T47D (cell line): ENCODE measurements around the gene PRR27.
"Not testable (repeated sequence)": the region's sequence is repeated elsewhere in the genome, so short reads cannot be mapped to it uniquely, and the experiment has no call there.

Source experiments
- DNase-seq, 2 experiments: peaks; one replicate each; pipeline versions ENCODE4 v3.0.0 to v3.0.0-alpha.2; 2011 to 2012; ENCODE audit warnings: low read depth in 1 of 2, low spot score in 1 of 2
- JUND ChIP-seq: IDR thresholded peaks from 2 replicates; pipeline ENCODE4 v1.6.1; 2012; ENCODE audit warnings: low read depth
- in situ Hi-C: cut with HindIII; loops from 2 replicates; pipeline ENCODE4 v1.10.0; 2016; ENCODE audit warnings: low sequenced_read_pairs, low pct_unique_long_range_greater_than_20kb

The PRR27 gene

GRCh38 chr4:70182517-70183167 is 28.6 kb downstream of the PRR27 start:
- no peak for TF ChIP-seq JUND
- in situ Hi-C loops = no loop called here
- DNase-seq = peak in 1 of 2 experiments; percentile 6

DNA sequence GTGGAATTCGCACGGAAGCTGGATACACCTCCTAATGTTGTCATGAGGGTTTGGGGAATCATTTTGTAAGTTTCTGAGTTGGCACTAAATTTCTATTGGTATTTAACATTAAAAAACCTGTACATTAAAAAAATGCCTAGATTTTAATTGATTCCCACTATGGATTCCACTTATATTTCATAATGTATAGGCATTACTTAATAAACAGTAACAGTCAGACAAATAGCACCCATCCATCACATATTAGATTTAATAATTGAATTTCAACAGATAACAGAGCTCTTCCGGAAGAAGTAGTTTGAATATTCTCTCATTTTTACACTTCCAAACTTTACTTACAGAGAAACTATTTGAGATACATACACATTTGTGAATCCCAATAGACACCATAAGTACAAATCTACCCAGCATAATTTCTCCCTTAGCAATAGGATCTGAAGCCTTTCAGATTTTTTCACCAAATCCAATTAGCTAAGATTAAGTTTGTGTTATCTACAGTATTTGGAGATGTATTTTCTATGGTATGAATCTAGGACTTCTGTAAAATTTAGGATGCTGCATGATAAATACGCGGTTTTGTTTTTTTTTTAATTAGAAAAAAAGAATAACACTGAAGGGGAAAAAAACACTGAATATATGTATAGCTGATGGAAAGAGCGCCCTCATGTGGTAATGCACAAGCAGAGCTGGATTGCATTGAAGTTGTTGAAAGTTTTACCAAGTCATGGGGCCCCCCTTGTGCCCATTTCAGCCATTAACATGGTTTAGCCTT is 29.3 kb downstream of the PRR27 start:
- TF ChIP-seq JUND = no peak
- in situ Hi-C loops = no loop called here
- peak in 1 of 2 experiments; percentile 63 for DNase-seq

DNA sequence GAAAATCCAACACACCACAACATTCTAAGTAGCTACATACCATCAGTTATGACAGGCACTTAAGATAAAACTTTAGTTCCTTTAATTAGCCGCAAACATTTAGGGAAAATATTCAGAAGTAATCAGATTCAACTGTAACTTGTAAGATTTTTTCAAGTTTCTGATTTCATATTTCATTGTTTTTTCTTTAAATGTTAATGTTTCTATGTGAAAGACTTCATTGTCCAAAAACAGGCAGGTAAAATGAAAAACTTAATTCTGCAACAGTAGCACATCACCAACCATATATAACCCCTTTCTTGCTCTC is 29.9 kb downstream of the PRR27 start:
- in situ Hi-C loops = no loop called here
- no peak for DNase-seq
- TF ChIP-seq JUND = no peak

GRCh38 chr4:70187216-70187615 is 33.2 kb downstream of the PRR27 start:
- in situ Hi-C loops = no loop called here
- no peak for TF ChIP-seq JUND

DNA sequence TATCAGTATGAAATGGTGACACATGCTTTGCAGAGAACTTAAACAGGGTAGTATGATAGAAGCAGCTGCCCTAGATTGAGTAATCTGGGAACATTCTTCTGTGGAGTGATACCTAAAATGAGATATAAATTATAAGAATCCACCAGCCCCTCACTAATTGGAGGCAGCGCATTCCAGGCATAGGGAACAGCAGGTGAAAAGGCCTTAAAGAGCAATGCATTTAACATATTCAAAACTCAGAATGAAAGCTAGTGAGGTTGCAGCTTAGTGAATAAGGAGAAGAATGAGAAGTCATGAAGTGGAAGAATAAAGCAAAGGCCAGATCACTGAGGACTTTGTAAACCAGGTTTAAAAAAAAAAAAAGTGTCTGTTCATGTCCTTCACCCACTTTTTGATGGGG is 36.5 kb downstream of the PRR27 start:
- in situ Hi-C loops = no loop called here
- DNase-seq = no peak

More at GRCh38 chr4:70187216-70187615, 33.2 kb downstream of the PRR27 start:
- DNase-seq = no peak

GRCh38 chr4:70191647-70192046 is 37.6 kb downstream of the PRR27 start:
- no peak for DNase-seq
- TF ChIP-seq JUND = no peak
- in situ Hi-C loops = no loop called here

More for the DNA sequence above, 36.5 kb downstream of the PRR27 start:
- TF ChIP-seq JUND = no peak

DNA sequence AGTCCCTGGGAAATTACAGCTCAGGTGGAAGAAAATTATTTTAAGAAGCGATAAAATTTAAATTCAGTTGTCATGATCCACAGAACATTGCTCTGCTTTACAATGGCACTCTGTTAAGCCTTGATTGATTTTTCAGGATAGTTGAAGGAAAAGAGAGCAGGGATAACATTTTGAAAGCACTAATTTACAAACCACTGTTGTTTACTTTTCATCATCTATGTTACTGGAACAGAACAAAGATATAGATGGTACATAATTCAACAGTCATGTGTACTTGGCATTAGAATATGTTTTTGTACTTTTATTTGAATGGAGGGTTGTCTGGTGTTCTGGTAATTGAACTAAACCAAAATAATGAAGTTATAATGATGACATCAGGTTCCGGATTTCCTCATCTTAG is 38.9 kb downstream of the PRR27 start:
- no peak for DNase-seq
- TF ChIP-seq JUND = no peak
- in situ Hi-C loops = no loop called here

DNA sequence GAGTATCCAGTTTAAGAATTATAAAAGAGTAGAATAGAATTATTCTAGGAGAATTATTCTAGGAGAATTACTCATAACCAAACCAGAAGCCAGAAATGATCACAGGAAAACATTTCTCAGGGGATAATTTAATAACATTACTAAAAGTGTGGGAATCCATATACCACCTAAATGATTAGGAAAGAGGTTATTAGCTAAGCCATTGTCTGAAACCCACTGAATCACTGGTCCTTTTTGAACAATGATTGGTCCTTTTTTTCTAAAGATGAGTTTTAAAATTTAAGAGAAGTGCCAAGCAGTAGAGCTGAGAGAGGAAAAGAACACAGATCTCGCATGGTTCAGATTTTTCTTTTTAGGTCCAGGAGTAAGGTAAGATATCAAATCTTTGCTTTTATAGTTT is 41.4 kb downstream of the PRR27 start, which contains the start of gene ODAM:
Gene ODAM, plus strand, starts transcription at position 301 of the 400 bp plus-strand sequence. CDS start 819 bp downstream, outside the sequence.
- no peak for DNase-seq

DNA sequence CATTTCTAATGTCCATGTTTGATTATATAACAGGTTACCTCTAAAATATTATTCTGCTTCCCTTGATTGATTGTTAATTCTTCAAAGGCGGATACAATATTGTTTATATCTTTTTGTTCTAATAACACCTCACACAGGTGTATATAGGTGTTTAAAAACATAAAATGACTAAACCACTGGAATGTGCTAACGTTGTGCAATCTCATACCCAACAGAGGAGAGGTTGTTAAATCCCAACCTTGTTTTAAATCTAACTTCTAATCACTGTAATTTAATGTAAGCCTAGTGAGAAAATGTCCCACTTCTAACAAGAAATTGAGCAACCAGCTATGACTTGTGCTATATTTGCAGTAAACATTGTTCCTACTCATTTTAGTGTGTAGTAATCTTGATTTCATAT is 42.8 kb downstream of the PRR27 start:
- no peak for DNase-seq
- in situ Hi-C loops = no loop called here
- TF ChIP-seq JUND = no peak

More for the DNA sequence above, 41.4 kb downstream of the PRR27 start, which contains the start of gene ODAM:
- TF ChIP-seq JUND = no peak
- in situ Hi-C loops = no loop called here

- no peak for TF ChIP-seq JUND
- in situ Hi-C loops = no loop called here
- DNase-seq = peak in 1 of 2 experiments; percentile 72
Observed at GRCh38 chr4:70197842-70198241, 43.8 kb downstream of the PRR27 start.

DNA sequence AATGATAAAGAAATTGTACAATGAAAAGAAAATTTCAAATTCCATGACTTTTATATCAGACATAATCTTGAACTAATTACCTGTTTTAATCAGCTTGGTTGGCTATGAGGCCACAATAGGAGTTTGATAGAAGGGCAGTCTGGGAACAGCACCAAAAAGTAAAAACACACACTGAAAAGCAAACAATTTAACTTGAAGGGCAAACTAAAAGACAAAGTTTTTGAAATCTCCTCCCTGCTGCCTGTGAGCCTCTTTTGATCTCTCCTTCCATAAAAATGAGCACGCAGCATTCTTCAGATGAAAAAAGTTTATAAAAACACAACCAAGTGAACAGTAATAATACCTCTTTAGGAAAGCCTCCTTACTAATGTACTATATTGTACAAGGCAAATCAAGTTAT is 49.6 kb downstream of the PRR27 start:
- in situ Hi-C loops = no loop called here
- TF ChIP-seq JUND = no peak
- no peak for DNase-seq

DNA sequence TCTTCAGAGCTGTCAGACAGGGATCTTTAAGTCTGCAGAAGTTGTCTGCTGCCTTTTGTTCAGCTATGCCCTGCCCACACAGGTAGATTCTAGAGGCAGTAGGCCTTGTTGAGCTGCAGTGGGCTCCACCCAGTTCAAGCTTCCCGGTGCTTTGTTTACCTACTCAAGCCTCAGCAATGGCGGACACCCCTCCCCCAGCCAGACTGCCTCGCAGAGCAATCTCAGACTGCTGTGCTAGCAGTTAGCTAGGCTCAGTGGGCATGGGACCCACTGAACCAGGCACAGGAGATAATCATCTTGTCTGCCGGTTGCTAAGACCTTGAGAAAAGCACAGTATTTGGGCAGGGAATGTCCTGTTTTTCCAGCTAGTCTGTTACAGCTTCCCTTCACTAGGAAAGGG is 58.7 kb downstream of the PRR27 start:
- DNase-seq, in situ Hi-C loops: not testable (repeated sequence)
